Stimulated activated CD4-positive, alpha-beta T cell treated with anti-CD3 and anti-CD28 coated beads, Interleukin-12 subunit alpha, Interleukin-12 subunit beta, amount 100 ng/mL, for 4 hours (primary cell): ENCODE results near the gene IMPG2.

Experiments
- DNase-seq: peaks from one replicate; pipeline ENCODE4 v3.0.0-alpha.2; 2020

IMPG2 gene

GRCh38 chr3:101230618-101231017, 89.8 kb downstream of the IMPG2 start:
- no peak for DNase-seq

- DNase-seq, result no peak
Measured at GRCh38 chr3:101229681-101230080, 90.7 kb downstream of the IMPG2 start.

GRCh38 chr3:101228441-101228840, 91.9 kb downstream of the IMPG2 start:
- DNase-seq, result no peak

GRCh38 chr3:101224739-101225138, 95.6 kb downstream of the IMPG2 start:
- DNase-seq, result no peak

GRCh38 chr3:101223016-101223415, 97.4 kb downstream of the IMPG2 start:
- DNase-seq, result no peak

GRCh38 chr3:101219842-101220560, 100.4 kb downstream of the IMPG2 start:
- DNase-seq, result no peak

GRCh38 chr3:101217472-101218245, 102.7 kb downstream of the IMPG2 start:
- DNase-seq, result no peak

GRCh38 chr3:101216710-101217465, 103.5 kb downstream of the IMPG2 start:
- DNase-seq, result no peak

- DNase-seq, result no peak
Measured at GRCh38 chr3:101212730-101213129, 107.6 kb downstream of the IMPG2 start.

GRCh38 chr3:101204246-101204645, 116.1 kb downstream of the IMPG2 start:
- no peak for DNase-seq

GRCh38 chr3:101203411-101203810, 117.0 kb downstream of the IMPG2 start:
- no peak for DNase-seq

GRCh38 chr3:101202640-101203039, 117.7 kb downstream of the IMPG2 start:
- no peak for DNase-seq

- no peak for DNase-seq
Measured at GRCh38 chr3:101200461-101200860, 119.9 kb downstream of the IMPG2 start.

GRCh38 chr3:101195951-101196713, 124.2 kb downstream of the IMPG2 start:
- no peak for DNase-seq

GRCh38 chr3:101194392-101194791, 126.0 kb downstream of the IMPG2 start:
- no peak for DNase-seq

- DNase-seq, result no peak
Measured at GRCh38 chr3:101193957-101194356, 126.4 kb downstream of the IMPG2 start.

GRCh38 chr3:101189796-101190195, 130.6 kb downstream of the IMPG2 start:
- DNase-seq, result no peak

- no peak for DNase-seq
Measured at GRCh38 chr3:101189176-101189575, 131.2 kb downstream of the IMPG2 start.

- no peak for DNase-seq
Measured at GRCh38 chr3:101185341-101185740, 135.0 kb downstream of the IMPG2 start.

GRCh38 chr3:101184111-101184510, 136.3 kb downstream of the IMPG2 start:
- no peak for DNase-seq

GRCh38 chr3:101183151-101183550, 137.2 kb downstream of the IMPG2 start:
- no peak for DNase-seq

GRCh38 chr3:101182734-101183133, 137.6 kb downstream of the IMPG2 start:
- DNase-seq, result no peak

GRCh38 chr3:101181801-101182200, 138.6 kb downstream of the IMPG2 start:
- DNase-seq, result no peak
